RPMI8226 (cell line): ENCODE measurements around the gene MLLT3.

Source experiments
- DNase-seq: peaks from one replicate; pipeline ENCODE4 v3.0.0-alpha.2; 2015

The MLLT3 gene

GRCh38 chr9:20553558-20554149 is 68.6 kb downstream of the MLLT3 start:
- no peak for DNase-seq

DNA sequence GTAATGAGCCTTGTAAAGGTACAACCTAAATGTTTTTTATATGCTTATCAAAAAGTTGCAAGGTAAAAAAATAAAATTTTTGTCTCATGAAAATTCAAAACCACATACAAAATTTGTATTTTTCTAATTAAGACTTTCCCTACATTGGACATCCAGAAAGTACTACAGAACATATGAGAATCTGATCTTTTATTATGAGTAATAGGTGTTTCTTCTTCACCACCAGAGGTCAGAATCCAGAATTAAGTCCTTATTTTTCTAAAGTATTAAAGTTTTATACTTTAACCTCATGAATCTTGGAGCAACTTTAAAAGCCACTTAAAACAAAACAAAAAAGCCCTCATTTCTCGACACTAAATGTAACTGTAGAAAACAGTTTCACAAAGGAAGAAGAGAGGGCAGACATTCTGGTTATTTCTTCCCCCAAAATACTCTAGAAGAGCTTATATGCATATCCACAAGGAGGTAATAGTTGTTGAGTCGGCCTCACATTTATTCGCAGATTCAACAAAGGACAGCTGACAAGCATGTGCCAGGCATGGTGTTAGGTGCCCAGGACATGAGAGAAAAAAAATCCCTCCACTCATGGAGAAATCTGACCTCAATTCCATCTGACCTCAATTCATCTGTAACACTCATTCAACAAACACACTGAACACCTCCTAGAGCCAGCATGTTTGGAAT is 69.3 kb downstream of the MLLT3 start:
- DNase-seq: no peak

GRCh38 chr9:20551835-20552234 is 70.5 kb downstream of the MLLT3 start:
- DNase-seq: no peak

- DNase-seq: no peak
Measured at GRCh38 chr9:20551236-20551635, 71.1 kb downstream of the MLLT3 start.

- DNase-seq: no peak
Measured at GRCh38 chr9:20550326-20550725, 72.0 kb downstream of the MLLT3 start.

- DNase-seq: no peak
Measured at GRCh38 chr9:20549053-20549452, 73.2 kb downstream of the MLLT3 start.

DNA sequence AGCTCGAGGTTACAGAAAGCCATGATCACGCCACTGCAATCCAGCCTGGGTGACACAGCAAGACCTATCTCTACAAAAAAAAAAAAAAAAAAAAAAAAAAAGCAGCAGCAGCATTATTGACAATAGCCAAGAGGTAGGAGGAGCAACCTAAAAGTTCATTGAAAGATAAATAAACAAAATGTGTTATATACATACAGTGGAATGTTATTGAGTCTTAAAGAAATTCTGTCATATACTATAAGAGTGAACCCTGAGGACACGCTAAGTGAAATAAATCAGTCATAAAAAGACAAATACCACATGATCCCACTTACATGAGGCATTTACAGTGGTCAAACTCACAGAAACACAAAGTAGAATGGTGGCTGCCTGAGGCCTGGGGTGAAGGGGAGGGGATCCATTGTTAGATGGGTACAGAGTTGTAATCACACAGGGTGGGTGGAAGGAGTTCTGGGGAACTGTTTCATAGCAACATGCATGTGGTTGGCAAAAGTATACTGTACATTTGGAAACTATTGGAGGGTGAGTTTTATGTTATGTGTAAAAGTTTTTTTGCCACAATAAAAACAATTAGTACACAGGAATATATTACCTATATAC is 77.2 kb downstream of the MLLT3 start:
- no peak for DNase-seq

GRCh38 chr9:20540169-20540863 is 82.0 kb downstream of the MLLT3 start:
- no peak for DNase-seq

DNA sequence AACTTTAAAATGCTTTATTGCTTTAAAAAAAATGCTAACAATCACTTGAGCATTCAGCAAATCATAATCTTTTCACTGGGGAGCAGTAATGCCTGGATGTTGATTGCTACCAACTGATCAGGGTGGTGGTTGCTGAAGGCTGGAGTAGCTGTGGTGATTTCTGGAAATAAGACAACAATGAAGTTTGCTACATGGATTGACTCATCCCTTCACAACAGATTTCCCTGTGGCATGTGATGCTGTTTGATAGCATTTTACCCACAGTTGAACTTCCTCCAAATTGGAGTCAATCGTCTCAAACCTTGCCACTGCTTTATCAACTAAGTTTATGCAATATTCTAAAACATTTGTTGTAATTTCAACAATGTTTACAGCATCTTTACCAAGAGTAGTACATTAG is 83.3 kb downstream of the MLLT3 start:
- DNase-seq: no peak

DNA sequence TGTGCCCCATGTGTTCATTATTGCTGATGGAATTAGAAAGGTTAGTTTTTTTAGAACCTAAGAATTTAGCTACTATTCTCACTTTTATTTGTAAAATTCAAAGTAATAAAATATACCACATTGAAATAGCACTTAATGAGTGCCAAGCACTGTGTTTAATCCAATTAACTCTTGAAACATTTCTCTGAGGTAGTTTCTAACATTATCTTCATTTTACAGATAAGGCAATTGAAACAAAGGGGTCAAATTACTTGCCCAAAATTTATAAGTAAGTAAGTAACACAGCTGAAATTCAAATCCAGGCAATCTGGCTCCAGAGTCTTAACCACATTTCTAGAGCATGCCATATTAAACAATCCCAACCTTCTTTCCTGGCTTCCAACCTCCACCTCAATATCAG is 84.2 kb downstream of the MLLT3 start:
- DNase-seq: no peak

DNA sequence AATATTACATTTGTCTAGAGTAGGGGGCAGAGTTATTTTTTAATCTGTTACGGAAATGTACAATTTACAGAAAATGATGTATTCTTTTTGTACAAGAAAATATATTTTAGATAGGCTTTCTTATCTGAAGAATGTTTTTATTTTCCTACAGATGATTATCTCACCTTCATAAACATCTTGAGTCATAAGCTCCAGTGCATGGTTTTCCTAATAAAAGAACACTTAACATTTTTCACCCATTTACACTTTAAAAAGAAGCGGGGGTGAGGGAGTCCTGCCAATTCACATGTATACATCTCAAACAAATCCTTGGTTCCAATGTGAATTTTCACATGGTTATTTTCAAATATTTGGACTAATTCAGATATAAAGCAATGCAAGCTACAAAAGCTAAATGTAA is 85.0 kb downstream of the MLLT3 start:
- DNase-seq: no peak

- no peak for DNase-seq
Measured at GRCh38 chr9:20532584-20532983, 89.7 kb downstream of the MLLT3 start.

GRCh38 chr9:20529837-20530236 is 92.5 kb downstream of the MLLT3 start:
- no peak for DNase-seq

DNA sequence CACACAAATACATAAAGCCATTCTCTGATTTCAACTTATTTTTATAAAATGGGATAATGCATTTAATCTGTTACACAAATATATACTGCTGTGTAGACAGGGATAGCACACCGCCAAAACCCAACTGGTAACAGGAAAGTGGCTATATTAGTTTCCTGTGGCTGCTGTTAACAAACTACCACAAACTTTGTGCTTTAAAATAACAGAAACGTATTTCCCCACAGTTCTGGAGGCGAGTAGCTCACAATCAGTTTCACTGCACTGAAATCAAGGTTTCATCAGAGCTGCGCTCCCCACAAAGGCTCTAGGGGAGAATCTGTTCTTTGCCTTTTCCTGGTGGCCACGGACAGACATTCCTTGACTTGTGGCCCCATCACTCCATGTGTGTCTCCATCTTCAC is 94.0 kb downstream of the MLLT3 start:
- DNase-seq: no peak

DNA sequence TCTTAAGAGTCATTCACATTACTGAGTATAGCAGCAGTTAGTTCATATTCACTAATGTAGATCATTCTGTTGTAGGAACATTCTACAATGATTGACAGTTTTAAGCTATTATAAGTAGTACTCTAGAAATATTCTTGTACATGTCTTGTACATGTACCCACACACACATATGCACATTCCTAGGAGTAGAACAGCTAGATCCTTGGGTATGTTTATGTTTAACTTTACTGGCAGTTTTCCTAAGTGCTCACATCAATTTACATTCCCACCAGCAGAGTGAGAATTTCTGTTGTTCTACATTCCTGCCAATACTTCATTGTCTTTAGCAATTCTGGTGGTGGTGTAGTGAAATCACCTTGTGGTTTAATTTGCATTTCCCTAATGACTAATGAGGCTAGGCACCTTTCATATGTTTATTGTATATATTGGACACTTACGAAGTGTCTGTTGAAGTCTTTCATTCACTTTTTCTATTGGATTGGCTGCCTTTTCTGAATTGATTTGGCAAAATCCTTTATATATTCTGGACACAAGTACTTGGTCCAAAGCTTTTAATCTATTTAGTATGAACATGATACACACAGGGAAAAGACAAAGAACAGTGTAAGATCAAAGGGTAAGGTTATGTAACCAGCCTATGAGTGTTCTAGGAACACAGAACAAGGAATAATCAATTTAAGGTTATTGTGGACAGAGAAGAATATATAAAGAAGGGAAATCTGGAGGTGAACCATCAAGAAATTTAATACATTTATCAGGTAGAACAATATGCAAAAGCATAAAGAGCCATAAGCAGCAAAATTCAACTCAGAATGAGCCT is 95.6 kb downstream of the MLLT3 start:
- DNase-seq: no peak

- DNase-seq: no peak
Measured at GRCh38 chr9:20524776-20525175, 97.5 kb downstream of the MLLT3 start.

GRCh38 chr9:20518737-20519136 is 103.6 kb downstream of the MLLT3 start:
- no peak for DNase-seq

DNA sequence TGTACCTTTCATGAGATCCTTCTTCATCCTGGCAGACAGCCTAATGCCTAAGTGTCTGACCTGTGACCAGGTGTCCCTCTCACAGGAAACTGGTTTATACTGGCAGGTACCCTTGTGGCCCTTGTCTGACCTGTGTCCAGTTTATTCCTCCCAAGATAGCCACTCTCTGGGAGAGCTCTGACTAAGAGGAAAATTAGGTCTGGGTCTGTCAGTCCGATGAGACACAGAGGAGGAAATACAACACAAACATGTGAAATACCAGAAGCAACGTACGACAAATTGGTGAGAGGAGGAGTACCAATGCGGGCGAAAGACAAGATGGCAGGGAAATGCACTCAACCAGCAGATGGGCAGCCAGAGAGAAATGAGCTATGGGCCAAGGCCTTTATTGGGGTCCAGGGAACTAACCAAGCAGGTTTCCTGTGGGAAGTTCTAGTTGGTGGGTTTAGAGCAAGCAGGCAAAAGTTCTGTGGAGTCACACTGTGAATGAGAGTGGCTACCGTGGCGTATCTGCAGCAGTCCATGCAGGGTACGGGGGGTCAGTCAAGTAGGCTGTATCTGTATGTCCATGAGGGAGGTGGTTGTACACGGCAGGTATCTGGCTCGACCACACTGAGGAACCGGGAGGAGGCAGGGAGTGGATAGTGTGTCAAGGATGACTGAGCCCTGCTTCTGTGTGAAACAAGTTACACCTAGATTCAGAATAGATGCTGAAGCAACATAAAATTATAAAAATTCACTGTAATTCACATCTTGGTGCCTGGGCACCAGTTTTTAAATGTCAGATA is 109.0 kb downstream of the MLLT3 start:
- DNase-seq: no peak

- no peak for DNase-seq
Measured at GRCh38 chr9:20512636-20513035, 109.7 kb downstream of the MLLT3 start.

DNA sequence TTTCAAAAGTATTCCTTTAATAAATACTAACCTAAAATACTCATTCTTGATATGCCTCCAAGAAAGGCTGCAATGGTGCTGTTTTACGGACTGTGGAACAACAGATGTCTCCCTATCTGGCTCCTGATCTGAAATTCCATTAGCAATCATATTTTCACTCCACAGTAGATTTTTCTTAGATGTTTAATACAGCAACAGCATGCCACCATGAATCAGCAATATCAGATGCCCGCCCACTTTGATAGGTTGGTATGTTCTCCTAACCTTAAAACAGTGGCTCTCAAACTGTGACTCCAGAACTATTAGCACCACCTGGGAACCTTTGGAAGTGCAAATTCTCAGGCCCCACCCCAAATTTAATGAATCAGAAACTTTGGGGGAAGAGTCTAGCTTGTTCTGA is 110.2 kb downstream of the MLLT3 start:
- DNase-seq: no peak

DNA sequence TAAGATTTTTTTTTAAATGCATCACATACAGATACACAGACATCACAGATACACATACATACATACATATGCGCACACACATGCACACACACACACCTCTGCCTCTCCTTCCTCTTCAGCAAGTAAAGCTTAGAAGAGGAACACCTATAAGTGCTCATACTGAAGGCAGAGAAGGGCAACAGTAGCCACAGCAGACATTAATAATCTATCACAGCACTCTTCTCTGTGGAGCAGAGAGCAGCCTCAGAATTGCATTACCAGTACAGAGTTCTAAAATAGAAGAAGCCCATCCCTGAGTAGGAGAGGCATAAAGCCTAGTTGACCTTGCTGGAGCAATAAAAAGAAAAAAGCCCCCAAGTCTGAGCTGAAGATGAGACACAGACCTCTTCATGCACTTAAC is 110.6 kb downstream of the MLLT3 start:
- no peak for DNase-seq

DNA sequence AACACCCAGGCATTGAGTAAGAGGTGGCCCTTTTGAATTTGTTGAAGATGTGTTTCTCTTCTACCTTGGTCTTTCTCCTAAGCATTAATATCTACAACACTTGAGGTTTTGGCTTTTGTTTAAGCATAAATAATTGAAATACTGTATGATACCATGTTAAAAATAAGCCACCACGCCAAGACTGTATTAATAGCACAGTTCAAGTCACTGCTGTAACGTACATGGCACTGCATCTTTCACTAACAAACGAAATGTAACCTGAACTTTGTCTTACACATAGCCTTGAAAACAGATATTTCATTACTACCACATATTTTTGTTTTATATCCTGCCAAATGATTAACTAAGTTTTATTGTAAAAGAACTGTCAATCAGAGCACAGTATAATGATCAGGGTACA is 112.8 kb downstream of the MLLT3 start:
- DNase-seq: no peak
